ENCODE results near the gene POLD4. TPM values are rescaled to one million over a fixed set of nuclear protein-coding genes. Genes with fewer than 3 reads are reported as not detected.
A peak's percentile ranks its signal among the peaks of the same experiment; 100 is the strongest.

Gene POLD4
- total and polyA plus RNA-seq, 12 donors = 30.4 to 214 (median 43.5) TPM

- intact Hi-C loops (cut with DNase I) = loop anchor here (1.0 to 10.0 kb wide), 11 partner anchors 28 to 232 kb away; partner anchors contain the start of genes GRK2 (in 8 of the 10) and ANKRD13D (in 1 of the 10)
- Histone ChIP-seq H3K27me3 (no peaks in the 10 kb centered on the region), H3K36me3 (peaks cover 0 to 1% (median 0%) of the 10 kb centered on the region in 9 donors), H3K4me3 (peak overlapping the region; percentile 68 to 94 (median 78)), H3K27ac (peak overlapping the region; percentile 84 to 97 (median 94)), H3K4me1 (peaks cover 4 to 35% (median 19%) of the 10 kb centered on the region in 9 donors), H3K9me3 (no peaks in the 10 kb centered on the region)
- WGBS, 2 donors = 1% methylated on average over 10 of the region's 10 CpGs
- TF ChIP-seq CTCF (IDR thresholded peaks at IDR 0.05) = no peak
- DNase-seq = no peak
- ATAC-seq = no peak
These were observed 36.5 kb downstream of the POLD4 start for GRCh38 chr11:67316882-67317204.

- DNase-seq (no peak), ATAC-seq (no peak)
- 85 to 89% methylated on average over 9 of the region's 9 CpGs for whole genome bisulfite sequencing, 2 donors
- Histone ChIP-seq H3K9me3 (no peaks in the 10 kb centered on the region), H3K27ac (no peak overlapping the region), H3K36me3 (peaks cover 0 to 12% (median 0%) of the 10 kb centered on the region in 9 donors), H3K4me3 (no peak overlapping the region), H3K4me1 (peaks cover 4 to 35% (median 19%) of the 10 kb centered on the region in 9 donors), H3K27me3 (no peaks in the 10 kb centered on the region)
- no peak for TF ChIP-seq CTCF (IDR thresholded peaks at IDR 0.05)
- intact Hi-C loops (cut with DNase I) = loop anchor here in 5 of 10 donors (5.0 to 10.0 kb wide), 3 partner anchors 48 to 231 kb away; partner anchors contain the start of gene GRK2 (in 1 of the 5)
These were observed 37.9 kb downstream of the POLD4 start for GRCh38 chr11:67315325-67315909.

- DNase-seq = no peak
- intact Hi-C loops (cut with DNase I) = loop anchor here in 4 of 10 donors (10.0 kb wide), 2 partner anchors 71 to 229 kb away; no protein-coding TSS in a partner anchor
- no peak for ATAC-seq
- no peak for TF ChIP-seq CTCF (IDR thresholded peaks at IDR 0.05)
- 88 to 93% methylated on average over 2 of the region's 2 CpGs for WGBS, 2 donors
- Histone ChIP-seq H3K27me3 (no peaks in the 10 kb centered on the region), H3K9me3 (no peaks in the 10 kb centered on the region), H3K4me1 (peaks cover 4 to 35% (median 19%) of the 10 kb centered on the region in 9 donors), H3K36me3 (peaks cover 0 to 24% (median 8%) of the 10 kb centered on the region in 9 donors), H3K27ac (no peak overlapping the region), H3K4me3 (no peak overlapping the region)
These were observed 39.1 kb downstream of the POLD4 start for GRCh38 chr11:67314218-67314617.

- TF ChIP-seq CTCF (IDR thresholded peaks at IDR 0.05) = no peak
- ATAC-seq (no peak), DNase-seq (no peak)
- intact Hi-C loops (cut with DNase I) = loop anchor here in 4 of 10 donors (10.0 kb wide), 2 partner anchors 71 to 229 kb away; no protein-coding TSS in a partner anchor
- Histone ChIP-seq H3K36me3 (peaks cover 0 to 34% (median 9%) of the 10 kb centered on the region in 9 donors), H3K27ac (peak overlapping the region in 1 of 10 donors; percentile 73), H3K9me3 (no peaks in the 10 kb centered on the region), H3K27me3 (no peaks in the 10 kb centered on the region), H3K4me1 (peaks cover 0 to 27% (median 11%) of the 10 kb centered on the region in 9 donors), H3K4me3 (no peak overlapping the region)
- WGBS, 2 donors = 88 to 89% methylated on average over 11 of the region's 11 CpGs
These were observed 40.0 kb downstream of the POLD4 start for GRCh38 chr11:67313125-67313890.
